Measurements from ENCODE around the gene C1R.

Gene C1R

DNA sequence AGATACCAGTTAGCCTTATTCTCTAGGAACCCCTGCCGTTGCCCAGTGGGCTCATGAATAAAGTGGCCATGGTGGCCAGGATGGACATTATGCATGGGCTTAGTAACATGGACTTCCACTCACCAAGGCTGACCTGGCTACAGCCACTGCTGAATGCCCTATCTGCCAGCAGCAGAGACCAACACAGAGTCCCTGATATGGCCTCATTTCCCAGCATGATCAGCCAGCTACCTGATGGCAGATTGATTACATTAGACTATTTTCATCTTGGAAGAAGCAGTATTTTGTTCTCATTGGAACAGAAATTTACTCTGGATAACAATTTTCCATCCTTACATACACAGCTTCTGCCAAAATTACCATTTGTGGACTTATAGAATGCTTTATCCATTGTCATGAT, 57.8 kb downstream of the C1R start:
- H3K4me3 ChIP-seq (ENCODE audit: low read length) = no peak overlapping the region
- no peak for TF ChIP-seq ZNF274 (IDR thresholded peaks at IDR 0.05; ENCODE audit: low read depth, low read length)

DNA sequence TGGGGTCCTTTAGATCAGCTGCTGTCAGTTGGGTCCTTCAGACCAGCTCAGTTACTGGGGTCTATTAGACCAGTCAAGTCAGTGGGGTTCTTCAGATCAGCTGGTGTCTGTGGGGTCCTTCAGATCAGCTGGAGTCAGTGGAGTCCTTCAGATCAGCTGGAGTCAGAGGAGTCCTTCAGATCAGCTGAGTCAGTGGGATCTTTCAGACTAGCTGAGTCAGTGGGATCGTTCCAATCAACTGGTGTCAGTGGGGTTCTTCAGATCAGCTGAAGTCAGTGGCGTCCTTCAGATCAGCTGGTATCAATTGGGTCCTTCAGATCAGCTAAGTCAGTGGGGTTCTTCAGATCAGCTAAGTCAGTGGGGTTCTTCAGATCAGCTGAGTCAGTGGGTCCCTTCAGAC, 59.3 kb downstream of the C1R start:
- H3K4me3 ChIP-seq (ENCODE audit: low read length) = no peak overlapping the region
- TF ChIP-seq ZNF274 (IDR thresholded peaks at IDR 0.05; ENCODE audit: low read depth, low read length) = no peak

DNA sequence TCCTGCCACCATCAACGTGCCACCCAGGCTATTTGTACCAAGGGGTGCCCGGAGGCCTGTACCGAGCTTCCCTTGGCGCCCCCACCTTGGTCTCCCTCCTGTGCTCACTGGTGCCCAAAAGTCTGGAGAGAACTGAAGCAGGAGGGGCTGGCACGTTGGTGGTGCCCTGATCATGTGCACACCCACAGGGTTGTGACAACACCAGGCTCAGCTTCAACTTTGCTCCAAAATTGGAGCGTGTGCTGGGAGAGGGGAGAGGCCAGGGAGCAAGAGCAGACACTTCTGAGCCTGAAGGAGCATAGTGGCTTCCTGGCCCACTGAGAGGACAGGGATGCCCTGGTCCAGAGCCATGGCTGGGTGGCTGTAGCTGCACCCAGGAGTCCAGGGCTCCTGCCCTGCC, 60.9 kb downstream of the C1R start:
- H3K4me3 ChIP-seq (ENCODE audit: low read length) = no peak overlapping the region
- no peak for TF ChIP-seq ZNF274 (IDR thresholded peaks at IDR 0.05; ENCODE audit: low read depth, low read length)

Measured in GM08714 (cell line).